Right lobe of liver (tissue), 4 donors: ENCODE measurements around the gene C2orf92.

ENCODE experiments used
- POLR2A ChIP-seq: fragments of 450-650 bp; IDR thresholded peaks from one replicate; pipeline ENCODE4 v1.6.1; 2017; ENCODE audit warnings: antibody characterized with exemption, mild to moderate bottlenecking
- TF ChIP-seq, protein P1 (sequence below), 4 donors: fragments of 200-600 bp in 3 of 4; fragments of 450-650 bp in 1 of 4; IDR thresholded peaks; one replicate each; pipeline versions ENCODE4 v1.5.1 to v1.8.0; 2016 to 2022; ENCODE audit warnings: antibody characterized with exemption in 4 of 4, mild to moderate bottlenecking in 2 of 4
- donor health status: DM: no; HTN: no; CAD: no.
- donor health status: DM: no; HTN: no; CAD: no.
- donor health status: DM: no; HTN: yes; CAD: no.

GRCh38 chr2:97742381-97742847, 72.9 kb downstream of the C2orf92 start:
- TF ChIP-seq, protein P1, sequence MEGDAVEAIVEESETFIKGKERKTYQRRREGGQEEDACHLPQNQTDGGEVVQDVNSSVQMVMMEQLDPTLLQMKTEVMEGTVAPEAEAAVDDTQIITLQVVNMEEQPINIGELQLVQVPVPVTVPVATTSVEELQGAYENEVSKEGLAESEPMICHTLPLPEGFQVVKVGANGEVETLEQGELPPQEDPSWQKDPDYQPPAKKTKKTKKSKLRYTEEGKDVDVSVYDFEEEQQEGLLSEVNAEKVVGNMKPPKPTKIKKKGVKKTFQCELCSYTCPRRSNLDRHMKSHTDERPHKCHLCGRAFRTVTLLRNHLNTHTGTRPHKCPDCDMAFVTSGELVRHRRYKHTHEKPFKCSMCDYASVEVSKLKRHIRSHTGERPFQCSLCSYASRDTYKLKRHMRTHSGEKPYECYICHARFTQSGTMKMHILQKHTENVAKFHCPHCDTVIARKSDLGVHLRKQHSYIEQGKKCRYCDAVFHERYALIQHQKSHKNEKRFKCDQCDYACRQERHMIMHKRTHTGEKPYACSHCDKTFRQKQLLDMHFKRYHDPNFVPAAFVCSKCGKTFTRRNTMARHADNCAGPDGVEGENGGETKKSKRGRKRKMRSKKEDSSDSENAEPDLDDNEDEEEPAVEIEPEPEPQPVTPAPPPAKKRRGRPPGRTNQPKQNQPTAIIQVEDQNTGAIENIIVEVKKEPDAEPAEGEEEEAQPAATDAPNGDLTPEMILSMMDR (IDR thresholded peaks at IDR 0.05): no peak
- no peak for TF ChIP-seq POLR2A
